GM21381 (cell line): ENCODE data around the gene ARHGEF11.

Source experiments
- ATAC-seq: cut with Tn5 transposase; IDR thresholded peaks from one replicate; pipeline ENCODE4 v1.9.1; 2021; ENCODE audit warnings: mild to moderate bottlenecking, moderate library complexity; ENCODE audit not compliant: unreplicated experiment

The ARHGEF11 gene

DNA sequence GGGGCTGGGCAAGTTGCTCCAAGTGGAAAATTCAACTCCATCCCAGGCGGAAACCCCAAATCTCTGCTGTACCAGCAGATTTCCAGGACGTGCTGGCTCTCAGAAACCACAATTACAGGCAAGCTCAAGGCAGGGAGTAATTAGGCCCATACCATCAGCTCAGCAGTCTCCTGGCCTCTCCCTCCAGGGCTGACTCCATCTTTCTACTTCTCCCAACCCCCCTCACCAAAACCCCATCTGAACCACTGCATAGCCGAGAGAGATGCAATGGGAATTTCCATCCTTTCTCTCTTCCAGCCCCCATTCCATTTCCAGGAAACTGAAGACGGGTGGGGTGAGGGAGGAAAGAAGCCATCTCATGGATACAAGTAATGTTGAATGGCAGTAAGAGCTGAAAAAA lies 41.2 kb downstream of the ARHGEF11 start:
- ATAC-seq: no peak

- ATAC-seq: no peak
These were observed 44.2 kb downstream of the ARHGEF11 start for GRCh38 chr1:157001304-157001703.

DNA sequence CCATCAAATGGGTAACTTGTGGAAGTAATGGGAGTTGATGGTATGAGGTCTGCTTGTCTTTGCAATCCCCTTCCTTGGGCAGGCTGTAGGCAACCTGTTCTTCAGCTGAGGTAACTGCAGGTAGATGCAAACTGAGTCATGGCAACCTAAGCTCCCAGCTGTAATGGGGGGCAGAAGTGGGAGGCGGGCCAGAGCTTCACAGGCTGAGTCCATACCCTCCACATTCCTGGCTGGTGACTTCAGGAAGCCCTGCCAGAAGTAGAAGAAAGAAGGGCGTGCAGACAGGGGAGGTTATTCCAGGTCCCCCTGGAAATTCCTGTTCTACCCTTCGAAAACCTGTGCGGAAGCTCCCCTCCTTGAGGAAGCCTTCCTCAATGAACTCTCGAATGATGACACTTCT lies 44.9 kb downstream of the ARHGEF11 start:
- no peak for ATAC-seq

DNA sequence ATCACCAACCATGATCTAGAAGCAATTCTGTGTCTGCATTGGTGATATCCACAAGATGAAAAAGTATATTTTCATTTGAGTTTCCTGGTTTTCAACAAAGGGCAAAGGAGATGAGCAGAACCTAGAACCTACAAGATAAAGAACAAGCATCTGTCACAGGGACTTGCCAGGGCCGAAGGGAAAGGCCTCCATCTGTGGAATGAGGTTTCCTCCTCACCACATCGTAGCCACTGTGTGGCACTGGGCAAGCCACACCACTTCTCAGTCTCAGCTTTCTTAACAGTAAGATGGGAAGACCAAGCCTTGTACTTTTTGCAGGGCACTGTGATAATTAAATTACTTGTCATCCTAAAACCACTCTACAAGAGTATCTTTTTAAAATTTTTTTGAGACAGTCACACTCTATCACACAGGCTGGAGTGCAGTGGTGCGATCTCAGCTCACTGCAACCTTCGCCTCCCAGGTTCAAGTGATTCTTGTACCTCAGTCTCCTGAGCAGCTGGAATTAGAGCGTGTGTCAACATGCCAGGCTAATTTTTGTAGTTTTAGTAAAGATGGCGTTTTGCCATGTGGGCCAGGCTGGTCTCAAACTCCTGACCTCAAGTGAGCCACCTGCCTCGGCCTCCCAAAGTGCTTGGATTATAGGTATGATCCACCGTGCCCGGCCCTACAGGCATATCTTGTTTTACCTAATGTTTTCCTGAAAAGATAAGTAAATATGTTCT lies 45.8 kb downstream of the ARHGEF11 start:
- no peak for ATAC-seq

DNA sequence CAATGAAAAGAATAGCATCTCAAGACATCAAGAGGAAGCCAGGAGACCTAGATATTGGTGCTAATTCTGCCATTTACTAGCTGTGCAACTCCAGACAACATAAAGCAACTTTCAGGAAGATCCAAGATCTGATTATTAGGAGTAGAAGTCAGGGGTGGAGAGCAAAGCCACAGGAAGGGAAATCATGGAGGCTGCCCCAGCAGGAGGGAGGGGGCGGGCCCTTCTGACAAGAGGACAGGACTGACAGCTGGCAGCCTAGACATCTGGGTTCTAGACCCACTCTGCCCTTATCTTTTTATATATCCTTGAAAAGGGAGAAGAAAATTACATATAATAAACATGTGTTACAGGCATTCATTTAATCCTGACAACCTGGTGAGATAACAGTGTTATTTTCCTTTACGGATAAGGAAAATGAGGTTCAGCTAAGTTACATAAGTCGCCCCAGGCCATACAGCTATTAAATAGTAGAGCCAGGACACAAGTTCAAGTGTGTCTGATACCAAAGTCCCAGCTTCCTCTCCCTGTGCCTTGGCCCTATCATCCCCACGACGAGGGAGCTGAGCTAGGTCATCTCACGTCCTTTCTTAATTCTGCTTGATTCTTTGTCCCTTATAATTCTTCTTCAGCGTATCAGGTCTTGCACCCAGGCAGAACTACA lies 46.6 kb downstream of the ARHGEF11 start:
- no peak for ATAC-seq

GRCh38 chr1:156998301-156998700 lies 47.2 kb downstream of the ARHGEF11 start:
- no peak for ATAC-seq

DNA sequence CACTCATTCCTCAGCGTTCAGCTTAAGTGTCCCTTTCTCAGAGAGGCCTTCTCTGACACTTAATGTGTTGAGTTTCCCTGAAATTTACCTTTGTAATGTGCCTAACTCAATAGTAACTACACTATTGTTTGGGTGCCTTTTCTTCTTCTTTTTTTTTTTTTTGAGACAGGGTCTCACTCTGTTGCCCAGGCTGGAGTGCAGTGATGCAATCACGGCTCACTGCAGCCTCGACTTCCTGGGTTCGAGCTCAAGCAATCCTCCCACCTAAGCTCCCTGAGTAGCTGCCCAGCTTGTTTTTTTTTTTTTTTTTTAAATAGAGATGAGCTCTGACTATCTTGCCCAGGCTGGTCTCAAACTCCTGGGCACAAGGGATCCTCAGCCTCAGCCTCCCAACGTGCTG lies 50.1 kb downstream of the ARHGEF11 start:
- ATAC-seq: no peak

DNA sequence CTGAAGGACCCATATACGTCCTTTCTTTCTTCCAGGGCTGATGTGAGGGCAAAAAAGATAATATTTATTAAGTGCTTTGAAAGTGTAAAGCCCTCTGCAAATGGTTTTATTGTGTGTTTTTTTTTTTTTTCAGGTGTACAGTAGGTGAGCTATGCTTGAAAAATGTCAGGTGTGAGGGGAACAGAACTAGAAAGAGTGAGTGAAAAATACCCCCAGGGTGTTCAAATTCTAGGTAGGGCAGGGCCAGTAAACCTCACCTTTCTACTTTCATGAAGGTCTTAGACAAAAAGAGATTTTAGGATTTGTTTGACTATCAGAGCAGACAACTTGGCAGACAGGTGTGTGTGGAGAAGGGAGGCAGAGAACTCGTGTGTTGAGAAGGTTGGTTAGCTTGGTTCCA lies 51.3 kb downstream of the ARHGEF11 start:
- ATAC-seq: no peak

GRCh38 chr1:156993426-156994147 lies 52.0 kb downstream of the ARHGEF11 start:
- ATAC-seq: no peak

- ATAC-seq: no peak
These were observed 53.3 kb downstream of the ARHGEF11 start for GRCh38 chr1:156992215-156992614.

GRCh38 chr1:156987715-156988114 lies 57.8 kb downstream of the ARHGEF11 start:
- no peak for ATAC-seq

GRCh38 chr1:156980551-156980950 lies 65.0 kb downstream of the ARHGEF11 start:
- ATAC-seq: no peak

DNA sequence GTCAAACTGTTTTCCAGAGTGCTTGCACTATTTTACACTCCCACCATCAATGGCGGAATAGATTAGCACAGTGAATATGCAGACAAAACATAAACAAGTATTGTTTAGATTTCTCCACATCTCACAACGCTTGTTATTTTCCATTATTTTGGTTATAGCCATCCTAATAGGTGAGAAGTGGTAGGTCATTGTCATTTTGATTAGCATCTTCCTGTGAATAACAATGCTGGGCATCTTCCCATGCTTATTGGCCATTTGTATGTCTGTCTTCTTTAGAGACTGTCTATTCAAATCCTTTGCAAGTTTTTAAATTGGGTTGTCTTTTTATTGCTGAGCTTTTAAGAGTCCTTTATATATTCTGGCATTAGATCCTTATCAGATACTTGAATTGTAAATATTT lies 70.5 kb downstream of the ARHGEF11 start:
- no peak for ATAC-seq

- ATAC-seq: no peak
These were observed 72.1 kb downstream of the ARHGEF11 start for GRCh38 chr1:156973417-156973816.

GRCh38 chr1:156970017-156970416 lies 75.5 kb downstream of the ARHGEF11 start:
- no peak for ATAC-seq

GRCh38 chr1:156969496-156969895 lies 76.0 kb downstream of the ARHGEF11 start:
- no peak for ATAC-seq

DNA sequence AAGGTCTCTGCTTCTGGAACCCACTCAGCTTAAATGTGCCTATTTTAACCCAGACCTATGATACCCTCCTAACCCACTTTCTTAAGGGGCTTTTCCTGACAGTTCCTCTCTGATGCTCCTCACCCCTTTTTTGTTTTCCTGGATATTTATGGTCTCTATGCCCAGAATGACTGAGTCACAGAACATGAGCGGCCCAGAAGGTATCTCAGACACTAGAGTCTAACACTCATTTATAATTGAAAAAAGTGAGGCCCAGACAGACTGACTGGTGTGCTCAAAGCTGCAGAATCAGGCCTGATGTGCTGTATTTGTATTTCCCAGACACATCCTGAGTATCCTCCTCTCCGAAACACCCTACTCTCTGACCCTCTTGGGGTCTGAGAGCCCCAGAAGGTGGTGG lies 81.1 kb downstream of the ARHGEF11 start:
- no peak for ATAC-seq

GRCh38 chr1:156963621-156964020 lies 81.9 kb downstream of the ARHGEF11 start:
- ATAC-seq: no peak

DNA sequence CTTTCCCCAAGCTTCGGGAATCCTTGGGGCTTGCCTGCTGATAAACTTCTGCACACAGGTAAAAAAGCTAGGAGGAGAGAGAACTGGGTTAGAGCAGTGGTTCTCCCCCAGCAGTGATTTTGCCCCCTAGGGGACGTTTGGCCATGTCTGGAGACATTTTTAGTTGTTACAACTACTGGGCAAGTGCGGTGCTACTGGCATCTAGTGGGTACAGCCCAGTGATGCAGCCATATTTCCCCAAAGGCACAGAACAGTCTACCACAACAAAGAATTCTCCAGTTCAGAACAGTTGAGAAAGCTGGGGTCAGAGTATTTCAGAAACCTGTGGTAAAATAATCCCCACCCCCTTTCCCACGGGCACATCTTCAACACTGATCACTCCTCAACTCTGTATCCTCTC lies 83.8 kb downstream of the ARHGEF11 start:
- no peak for ATAC-seq

DNA sequence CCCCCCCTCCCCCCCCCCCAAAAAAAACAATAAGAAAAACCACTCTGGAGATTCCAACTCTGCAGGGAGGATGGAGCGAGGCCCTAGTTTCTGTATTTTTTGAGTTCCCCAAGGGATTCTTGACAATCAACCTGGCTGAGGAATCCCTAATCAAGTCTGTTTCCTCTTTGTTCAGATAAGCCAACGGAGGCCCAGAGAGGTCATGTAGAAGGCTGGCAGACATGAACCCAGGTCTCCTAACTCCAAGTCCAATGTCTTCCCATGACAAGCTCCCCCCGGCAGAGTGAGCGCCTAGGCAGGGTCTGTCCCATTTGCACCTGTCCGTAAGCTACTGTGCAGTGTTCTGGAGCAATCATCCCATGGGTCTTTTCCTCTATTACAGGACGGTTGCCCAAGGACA lies 85.6 kb downstream of the ARHGEF11 start:
- no peak for ATAC-seq

DNA sequence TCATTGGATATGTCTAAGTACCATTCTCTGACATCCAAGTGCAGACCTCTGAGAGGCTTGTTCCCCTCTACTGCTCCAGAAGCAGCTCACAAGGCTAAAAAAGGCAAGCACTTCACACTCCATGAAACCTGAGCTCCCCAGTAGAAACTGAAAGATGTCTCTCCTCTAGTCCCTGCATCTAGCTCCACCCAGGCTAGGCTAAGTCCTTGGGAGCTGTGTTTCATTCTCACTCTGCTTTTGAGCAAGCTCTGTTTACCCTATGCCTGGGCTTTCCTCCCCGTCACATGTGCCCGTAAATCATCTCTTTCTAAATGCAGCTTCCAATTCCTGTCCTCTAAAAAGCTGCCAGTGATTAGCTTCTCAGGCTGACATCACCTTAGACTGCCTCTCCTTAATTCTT lies 86.1 kb downstream of the ARHGEF11 start:
- no peak for ATAC-seq

DNA sequence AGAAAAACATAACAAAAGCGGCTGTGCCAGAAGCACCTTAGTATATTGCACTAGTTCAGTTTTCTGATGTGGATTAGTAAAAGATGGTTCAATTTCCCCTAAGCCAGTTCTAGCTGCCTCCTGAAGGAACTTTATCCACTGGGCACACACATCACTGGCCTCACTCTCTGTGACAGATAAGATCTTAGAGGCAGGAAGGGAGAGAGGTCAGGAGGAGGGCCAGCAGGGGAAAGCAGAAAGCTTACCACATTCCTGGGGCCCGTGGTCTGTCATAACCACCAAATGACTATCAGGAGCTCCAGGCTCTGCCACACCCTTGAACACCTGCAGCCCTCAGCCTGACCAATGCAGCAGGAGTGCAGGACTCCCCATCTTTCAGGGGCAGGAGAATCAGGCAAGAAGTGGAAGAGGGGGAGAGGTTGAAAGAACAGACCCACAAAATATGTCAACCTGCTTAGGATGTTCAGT lies 87.3 kb downstream of the ARHGEF11 start:
- ATAC-seq: no peak
